GM19372 (cell line): ENCODE results near the gene SH3D21.

Source experiments
- ATAC-seq: cut with Tn5 transposase; IDR thresholded peaks from one replicate; pipeline ENCODE4 v1.9.1; 2021; ENCODE audit warnings: mild to moderate bottlenecking, low read depth, moderate library complexity; ENCODE audit not compliant: unreplicated experiment

The SH3D21 gene

DNA sequence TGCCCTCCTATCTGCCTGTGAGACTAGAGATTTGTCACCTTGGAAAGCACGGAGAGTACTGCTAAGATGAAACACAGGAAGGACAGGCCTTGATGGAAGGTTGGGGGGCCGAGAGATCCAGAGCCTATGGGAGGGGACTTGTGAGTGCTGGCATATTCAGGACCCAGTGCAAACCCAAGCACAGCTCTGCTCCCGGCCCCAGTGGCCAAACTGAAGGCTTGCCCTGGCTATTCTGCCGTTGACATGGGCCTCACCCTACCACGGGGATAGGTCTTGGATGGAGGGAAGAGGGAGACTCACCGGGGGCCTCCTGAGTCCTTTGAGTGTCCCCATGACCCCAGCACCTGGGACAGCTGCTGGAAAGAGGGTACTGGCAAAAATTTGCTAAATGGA, 21.9 kb downstream of the SH3D21 start:
- no peak for ATAC-seq

DNA sequence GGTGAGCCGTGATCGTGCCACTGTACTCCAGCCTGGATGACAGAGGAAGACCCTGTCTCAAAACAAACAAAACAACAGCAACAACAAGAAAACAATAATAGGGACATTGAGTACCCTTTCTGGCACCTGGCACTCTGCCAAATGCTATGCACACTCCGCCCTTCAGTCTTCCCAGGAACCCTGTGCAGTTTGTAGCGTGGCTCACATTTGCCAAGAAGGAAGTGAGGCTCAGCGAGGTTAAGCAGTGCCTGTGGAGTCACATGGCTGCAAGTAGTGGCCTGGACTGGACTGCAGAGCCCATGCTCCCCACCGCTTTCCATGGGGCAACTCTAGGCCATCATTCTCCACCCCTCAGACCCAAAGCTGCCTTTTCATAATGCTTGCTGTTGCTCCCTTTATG, 22.5 kb downstream of the SH3D21 start:
- no peak for ATAC-seq

DNA sequence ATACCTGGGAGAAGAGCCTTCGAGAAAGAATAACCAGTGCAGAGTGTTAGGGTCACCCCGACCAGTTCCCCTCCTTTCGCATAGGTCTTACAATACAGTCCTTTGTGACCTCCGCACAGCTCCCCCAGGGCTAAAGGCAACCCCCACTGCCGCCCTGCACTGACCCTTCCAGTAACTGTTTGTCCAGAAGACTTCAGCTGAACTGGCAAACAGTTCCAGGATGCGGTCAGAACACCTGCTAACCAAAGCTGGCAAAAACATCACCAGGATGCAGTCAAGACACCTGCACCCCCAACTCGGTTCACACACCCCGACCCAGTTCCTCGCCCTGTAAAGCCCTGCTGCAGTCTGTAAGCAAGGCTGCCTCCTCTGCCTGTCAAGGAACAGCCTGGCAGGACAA, 23.6 kb downstream of the SH3D21 start:
- ATAC-seq, result no peak

DNA sequence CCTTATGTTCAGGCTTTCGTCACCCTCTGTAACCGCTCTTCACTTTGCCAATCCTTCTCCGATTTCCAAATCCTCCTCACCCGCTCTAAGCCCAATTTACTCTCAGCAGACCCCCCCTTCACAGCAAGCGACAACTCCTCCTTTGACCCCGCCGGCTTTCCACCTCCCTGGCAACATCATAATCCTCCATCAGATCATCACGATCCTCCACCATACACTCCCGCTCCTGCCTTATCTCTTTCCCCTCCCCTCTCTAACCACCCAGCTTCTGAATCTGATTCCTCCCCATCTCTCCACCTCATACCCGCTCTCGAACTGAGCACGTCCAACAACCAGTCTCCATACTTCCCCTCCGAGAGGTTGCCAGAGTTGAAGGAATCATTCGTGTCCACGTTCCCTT, 24.8 kb downstream of the SH3D21 start:
- no peak for ATAC-seq

DNA sequence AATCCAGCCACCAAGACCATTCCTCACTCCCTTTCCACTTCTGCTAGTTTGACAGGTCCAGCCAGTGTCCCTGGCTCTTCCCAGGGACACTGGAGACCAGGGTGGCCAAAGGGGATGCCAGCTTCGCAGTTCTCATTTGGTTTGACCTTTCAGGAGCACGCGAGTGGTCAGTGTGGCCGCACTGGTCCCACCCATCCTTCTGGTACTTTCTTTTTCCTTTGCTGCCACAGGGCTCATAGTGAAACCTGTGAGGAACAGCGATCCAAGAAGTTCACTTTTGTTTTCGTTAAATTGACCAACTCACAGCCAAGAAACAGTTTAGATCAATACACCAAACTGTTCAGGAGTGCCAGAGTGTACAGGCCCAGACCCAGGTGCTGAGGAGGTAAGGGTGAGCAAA, 31.7 kb downstream of the SH3D21 start:
- no peak for ATAC-seq

DNA sequence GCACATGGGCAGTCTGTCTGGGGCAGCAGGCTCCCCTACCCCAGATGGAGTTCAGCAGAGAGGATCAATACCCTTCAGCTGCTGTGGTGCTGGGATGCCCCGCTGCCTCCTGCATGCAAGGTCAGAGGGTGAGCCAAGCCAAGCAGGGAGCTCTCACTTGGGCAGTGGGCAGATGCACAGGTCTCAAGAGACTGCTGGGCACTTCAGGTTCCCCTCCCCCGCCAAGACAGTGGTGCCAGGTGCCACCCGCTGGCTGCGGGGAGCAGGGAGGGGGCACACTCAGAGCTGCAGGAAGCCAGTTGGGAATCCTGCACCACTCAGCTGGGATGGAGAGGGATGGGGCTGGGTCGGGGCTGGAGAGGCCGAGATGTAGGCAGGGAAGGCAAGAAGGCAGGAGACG, 33.0 kb downstream of the SH3D21 start:
- no peak for ATAC-seq

DNA sequence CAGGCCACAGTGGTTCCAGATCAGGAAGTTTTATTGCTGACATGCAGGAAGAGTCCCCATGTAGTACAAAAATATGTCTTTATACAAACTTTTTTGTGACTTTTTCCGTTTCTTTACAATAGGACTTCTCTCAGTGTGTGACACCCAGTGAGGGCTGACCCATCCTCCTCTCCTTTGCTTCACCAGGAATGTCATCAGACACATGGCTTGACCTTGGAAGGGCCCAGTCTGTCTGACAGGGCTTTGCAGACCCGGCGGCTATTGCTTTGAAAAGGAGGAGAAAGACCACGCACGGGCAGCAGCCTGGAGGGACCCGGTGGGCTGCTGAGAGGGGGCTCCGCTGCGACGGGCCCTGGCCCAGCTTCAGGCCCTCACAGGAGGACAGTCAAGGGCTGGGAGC, 33.4 kb downstream of the SH3D21 start:
- ATAC-seq, result no peak

DNA sequence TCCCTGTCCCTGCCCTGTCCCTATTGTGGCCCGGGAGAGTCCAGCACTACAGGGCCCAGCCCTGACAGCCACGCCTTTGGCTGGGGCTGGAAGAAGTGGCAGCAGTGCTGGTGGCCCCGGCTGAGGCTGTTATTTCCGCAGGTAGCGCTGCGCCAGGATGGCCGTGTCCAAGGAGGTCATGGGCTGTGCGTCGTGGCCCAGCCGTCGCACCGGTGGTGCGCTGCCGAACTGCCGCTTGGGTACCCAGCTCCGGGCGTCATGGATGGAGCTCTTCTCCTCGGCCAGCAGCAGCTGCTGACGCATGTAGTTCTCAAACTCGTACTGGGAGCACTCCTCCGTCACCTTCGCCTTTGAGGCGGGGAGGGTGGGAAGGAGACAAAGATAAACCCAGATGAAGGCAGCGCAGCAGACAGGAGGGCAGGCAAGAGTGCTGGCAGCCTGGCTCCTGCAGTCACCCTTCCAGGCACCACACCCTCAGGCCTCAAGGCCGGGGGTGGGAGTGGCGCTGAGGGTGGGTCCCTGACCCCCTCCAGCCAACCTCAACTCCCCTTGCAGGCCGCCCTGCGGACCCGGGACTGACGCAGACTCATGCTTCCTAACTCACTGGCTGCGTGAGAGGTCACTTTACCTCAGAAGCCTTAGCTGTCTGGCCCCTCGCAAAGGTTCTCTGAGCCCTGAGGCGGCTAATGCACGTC, 35.6 kb downstream of the SH3D21 start:
- ATAC-seq, result no peak

DNA sequence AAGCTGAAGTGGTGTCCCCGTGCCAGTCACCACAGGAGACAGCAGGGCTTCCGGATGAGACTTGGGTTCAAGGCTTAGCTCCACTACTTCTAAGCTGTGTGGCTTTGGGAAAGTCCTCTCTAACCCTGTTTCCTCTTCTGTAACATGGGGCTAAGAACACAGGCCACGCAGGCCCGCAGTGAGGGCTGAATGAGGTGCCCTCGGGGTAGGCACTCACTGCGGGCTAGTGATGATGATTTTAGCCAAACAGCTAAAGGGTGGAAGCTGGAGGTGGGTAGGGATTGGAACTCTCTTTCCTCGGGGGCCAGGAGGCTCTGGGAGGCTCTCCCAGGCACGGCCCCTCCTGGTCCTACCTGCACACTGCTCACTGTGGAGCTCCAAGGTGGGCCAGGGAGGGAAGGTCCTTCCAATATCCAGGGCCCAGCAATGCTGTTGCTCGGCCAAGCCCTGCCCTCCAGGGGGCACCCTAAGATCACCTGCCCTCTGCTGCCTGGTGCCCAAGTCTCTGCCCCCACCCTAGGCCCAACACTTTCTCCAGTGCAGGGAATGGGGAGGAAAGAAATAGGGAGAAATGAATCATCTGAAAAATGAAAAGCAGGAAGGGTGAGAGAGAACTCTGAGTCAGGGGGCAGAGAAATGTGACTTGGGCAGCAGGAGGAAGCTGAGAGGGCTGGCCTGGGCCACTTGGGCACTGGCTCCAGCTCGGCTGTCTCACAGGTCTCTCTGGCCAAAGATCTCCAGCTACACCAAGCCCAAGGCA, 36.4 kb downstream of the SH3D21 start:
- no peak for ATAC-seq

DNA sequence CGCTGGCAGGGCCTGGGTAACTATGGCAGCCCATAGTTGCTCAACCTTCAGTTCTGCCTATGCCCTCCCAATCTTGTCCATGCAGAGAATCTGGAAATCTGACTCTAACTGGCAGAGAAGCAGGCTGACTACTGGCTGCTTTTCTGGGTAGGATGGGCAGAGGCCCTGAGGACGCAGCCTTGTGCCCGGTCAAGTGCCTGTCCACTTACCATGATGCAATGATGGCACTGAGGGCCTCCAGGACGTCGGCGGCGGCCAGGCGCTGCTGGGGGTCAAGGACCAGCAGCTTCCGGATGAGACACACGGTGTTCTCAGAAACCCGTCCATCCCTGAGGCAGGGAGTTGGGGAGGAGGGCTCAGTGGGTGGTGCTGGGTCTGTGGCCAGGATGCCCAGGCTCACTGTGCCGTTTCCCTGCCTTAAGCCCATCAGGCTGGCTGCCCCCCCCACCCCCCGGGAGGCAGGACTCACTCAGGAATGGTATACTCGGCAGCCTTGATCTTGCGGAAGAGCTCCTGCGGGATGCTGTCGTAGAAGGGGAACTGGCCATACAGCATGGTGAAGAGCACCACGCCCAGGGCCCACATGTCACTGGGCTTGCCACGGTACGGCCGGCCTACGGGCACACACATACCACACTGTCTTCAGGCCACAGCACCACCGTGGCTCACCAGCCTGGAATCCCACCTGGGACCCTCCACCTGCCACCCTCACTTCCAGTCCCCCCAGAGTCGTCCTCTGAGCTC, 37.7 kb downstream of the SH3D21 start:
- no peak for ATAC-seq

DNA sequence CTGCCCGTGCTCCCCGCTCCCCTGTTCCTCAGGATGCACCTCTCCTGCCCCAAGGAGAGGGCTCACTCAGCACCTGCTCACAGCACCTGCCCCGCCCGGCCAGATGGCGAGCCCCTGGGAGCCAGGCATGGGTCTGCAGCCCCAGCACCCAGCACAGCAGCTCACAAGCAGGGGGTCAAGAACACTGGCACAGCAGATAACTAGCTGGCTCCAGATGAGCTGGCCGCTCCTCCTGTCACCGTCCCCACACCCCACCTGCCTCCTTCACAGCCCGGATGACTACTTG, 38.2 kb downstream of the SH3D21 start:
- ATAC-seq, result no peak

DNA sequence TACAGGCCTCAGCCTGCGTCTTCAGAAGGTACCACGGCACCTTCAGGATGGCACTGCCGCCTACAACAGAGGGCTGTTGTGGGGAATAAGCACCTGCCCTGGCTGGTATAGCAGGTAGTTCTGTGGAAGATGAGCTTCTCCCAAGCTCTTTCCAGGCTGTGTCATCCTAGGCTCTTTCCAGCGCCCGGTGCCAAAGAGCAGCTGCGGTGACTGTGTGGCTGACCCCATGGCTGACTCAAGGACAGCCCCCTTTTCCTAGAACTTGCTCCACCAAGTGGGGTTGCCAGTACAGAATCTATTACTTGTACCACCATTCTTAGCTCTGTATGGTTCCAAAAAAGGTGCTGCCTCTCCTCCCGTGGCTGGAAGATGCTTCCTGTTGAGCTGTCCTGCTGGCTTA, 39.2 kb downstream of the SH3D21 start:
- no peak for ATAC-seq

DNA sequence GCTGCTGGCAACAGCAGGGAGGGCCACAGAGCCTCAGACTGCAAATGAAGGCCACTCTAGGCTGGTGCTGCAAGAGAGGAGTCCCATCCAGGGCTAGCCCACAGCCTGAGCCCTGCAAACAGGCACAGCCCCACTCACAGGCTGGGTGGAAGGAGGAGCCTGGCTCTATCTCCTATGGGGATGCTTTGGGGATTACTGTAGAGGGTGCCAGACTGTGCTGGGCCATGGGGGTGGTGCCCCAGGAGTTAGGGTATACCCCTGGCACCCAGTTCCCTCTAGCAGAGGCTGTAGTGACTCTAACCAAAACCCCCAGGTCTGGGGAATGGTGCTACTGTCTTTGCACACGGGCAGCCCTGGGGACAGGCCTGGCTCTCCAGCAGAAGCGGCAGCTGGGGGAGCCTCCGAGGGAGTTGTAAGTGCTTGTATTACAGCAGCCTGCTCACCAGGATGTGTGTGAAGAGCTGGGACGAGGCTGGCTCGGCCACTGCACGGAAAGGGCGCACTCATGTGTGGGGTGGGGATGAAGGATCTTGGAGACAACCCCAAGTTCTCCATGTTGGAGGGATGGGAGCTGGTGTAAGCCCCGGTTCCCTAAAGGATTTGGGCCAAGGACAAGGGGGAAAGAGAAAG, 40.7 kb downstream of the SH3D21 start:
- no peak for ATAC-seq

DNA sequence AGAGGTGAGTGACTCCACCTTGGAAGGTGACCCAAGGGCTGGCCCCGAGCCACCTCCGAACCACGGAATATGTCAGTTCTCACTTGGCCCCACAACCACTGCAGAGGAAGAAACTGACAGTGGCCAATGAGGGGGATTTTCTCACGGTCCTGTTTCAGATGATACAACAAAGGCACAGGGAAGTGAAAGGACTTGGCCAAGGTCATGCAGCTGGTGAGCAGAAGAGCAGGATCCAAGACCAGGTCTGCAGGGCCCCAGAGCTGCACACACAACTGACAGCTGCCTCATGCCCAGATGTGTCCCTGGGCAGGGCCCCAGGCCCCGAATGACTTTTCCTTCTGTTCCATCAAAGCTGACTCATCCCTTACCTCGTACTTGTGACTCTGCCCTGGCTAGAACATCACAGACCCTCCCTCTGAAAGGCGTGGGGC, 43.1 kb downstream of the SH3D21 start:
- peak; percentile 68 for ATAC-seq

DNA sequence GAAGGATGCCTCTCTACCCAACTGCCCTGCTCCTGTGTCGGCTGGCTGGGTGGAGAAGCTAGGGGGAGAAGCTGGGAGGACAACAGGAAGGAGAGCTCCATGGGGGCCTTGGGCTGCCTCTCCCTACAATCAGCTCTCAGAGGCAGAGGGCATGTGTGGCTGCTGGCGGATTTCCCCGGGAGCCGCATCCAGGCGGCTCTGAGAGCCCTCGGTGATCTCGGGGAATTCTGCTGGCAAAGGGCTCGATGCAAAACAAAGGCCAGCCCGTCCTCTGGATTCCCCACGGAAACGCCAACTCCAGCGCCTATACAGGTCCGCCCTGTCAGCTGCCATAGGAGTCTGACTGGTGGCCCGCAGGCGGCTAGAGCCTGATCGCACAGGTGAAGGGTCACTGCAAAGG, 43.7 kb downstream of the SH3D21 start:
- no peak for ATAC-seq

DNA sequence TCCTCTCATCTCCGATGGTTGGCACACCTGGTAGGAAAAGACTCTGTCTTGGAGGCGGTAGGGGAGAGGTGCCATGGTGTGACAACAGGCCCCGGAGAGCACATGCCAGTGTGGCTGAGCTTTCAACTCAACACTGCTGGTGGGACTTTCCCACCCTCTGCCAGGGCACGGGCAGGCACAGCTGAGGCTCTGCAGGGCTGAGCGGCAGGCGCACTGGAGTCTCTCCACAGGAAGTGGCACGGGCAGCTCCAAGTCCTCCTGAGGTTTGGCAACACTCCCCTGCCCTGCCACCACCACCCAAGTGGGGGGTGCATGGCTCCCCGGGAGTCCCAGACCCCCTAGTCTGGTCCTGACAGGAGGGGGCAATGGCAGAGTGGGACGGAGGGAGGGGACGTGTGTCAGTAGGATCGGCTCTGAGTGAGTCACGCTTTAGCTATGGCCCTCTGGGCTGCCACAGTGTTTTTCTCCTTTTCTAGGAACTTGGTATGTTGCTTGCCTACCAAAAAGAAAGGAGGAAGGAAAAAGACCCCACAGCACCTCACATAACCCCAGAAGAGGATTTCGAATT, 44.6 kb downstream of the SH3D21 start:
- no peak for ATAC-seq

DNA sequence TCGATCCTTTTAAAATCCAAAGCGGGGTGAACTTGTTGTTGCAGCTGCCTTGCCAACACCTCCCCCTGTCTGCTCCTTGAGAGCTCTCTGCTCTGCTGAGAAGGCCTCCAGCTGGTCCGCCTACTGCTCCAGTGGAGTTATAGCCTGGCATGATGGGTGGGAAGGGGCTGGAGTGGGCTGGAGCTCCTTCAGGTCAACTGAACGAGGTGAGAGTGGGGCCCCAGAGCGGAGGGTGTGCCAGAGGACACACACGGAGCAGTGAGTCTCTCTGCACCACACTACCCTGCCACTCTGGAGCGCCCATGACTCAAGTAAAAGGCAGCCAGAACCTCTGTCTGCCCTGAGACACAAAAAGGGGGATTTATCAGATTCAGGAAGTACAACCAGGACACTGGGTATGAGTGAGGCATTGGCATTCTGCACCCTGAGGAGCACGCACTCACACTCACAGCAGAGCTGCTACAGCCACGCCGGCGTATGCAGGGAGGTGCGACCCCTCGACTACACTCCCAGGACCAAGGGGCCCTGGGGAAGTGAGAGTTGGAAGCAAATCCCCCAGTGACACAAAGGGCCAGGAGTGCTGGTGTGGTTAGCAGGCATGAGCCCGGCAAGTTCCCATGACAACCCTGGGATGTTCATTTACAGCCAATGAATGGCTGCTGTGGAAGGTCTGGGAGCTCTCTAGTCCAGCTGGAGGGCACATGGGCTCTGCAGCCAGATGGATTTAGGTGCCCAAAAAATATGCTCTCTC, 45.2 kb downstream of the SH3D21 start:
- no peak for ATAC-seq

DNA sequence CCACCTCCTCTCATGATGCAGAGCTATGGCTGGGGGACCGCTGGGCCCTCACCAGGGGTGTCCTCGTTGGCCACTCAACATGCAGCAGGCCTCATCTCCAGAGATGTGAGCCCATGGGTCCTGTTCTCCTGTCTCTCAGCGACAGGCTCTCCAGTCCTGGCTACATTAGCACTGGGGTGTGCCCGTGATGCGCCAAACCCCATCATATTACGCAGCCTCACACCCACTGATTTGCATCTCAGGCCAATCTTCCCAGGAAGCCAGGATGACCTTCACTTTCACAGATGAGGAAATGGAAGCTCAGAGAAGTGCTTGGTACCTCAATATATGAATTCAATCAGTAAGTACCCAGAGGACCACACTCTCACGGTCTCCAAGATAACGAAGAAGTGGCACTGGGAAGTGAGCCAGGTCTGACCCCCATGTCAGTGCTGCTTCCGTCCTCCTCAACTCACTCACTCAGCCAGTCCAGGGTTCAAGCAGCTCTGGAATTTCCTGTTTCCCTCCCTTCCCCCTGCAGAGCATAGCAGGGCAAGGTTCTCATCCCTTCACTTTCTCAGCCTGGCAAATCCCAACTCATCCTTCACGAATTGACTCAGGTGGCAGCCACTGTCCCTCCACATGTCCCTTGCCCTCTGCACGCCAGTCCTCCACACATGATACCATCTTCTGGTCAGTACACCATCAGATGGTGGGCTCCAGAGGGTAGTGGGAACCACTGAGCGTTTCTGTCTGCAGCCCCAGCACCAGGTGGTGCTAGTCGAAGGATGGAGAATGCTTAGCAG, 46.1 kb downstream of the SH3D21 start:
- ATAC-seq, result no peak
